HepG2 (cell line): ENCODE results near the gene DIP2C. TPM values are rescaled to one million over a fixed set of nuclear protein-coding genes. Genes with fewer than 3 reads are reported as not detected.

Experiments
- ATAC-seq: fragments of 200-7000 bp; cut with Tn5 transposase; 3 replicates; pipeline ENCODE4 v1.9.1; 2020; ENCODE audit warnings: mild to moderate bottlenecking, moderate library complexity
- BruUV-seq: library from RNA; stranded (reverse); fragments of 400-500 nt; replicated peaks from 2 replicates; lab custom pipeline; 2021; lab: Mats Ljungman, UMichigan
- CTCF ChIA-PET: fragments of 300-600 bp; formaldehyde crosslinking; extraction: SDS; loops from one replicate; lab custom pipeline; 2021; ENCODE audit warnings: low total read pairs, inconsistent platforms, low intra/inter-chr PET ratio; lab: Yijun Ruan, JAX
- POLR2A ChIA-PET: fragments of 350-600 bp; sonication (Branson Sonifier 250); formaldehyde crosslinking; loops from one replicate; lab custom pipeline; 2020; ENCODE audit warnings: antibody characterized with exemption, inconsistent platforms; lab: Yijun Ruan, JAX
- DNase-seq: peaks from one replicate; pipeline ENCODE4 v3.0.0-alpha.2; 2015; ENCODE audit warnings: low spot score
- FAIRE-seq: peaks from 3 replicates; lab custom pipeline; 2011; peaks lifted over from hg19 to GRCh38; lab: Jason Lieb, UNC
- H2AFZ ChIP-seq: one replicate; pipeline ENCODE4 v1.6.1; 2011; ENCODE audit warnings: low read length, inconsistent platforms
- H3K27ac ChIP-seq: fragments of 300-600 bp; 3 replicates; pipeline ENCODE4 v1.8.0; 2011; ENCODE audit warnings: mixed run types, mild to moderate bottlenecking, mixed read lengths, low read length, inconsistent platforms; ENCODE audit not compliant: insufficient read depth; ENCODE audit errors: extremely low read length
- H3K27me3 ChIP-seq, 2 experiments: fragments of 200-600 bp in 1 of 2; 2 replicates in 1 of 2; 3 replicates in 1 of 2; pipeline versions ENCODE4 v1.6.0 to v1.8.0; 2011; ENCODE audit warnings: low read length in 2 of 2, mild to moderate bottlenecking in 2 of 2, moderate library complexity in 2 of 2, inconsistent platforms in 1 of 2; ENCODE audit not compliant: insufficient read depth in 2 of 2, control insufficient read depth in 1 of 2
- H3K36me3 ChIP-seq, 2 experiments: fragments of 200-600 bp in 1 of 2; replicated peaks in 1 of 2; 2 replicates in 1 of 2; 3 replicates in 1 of 2; pipeline versions ENCODE4 v1.5.1 to v1.8.0; 2011; ENCODE audit warnings: low read length in 2 of 2, inconsistent platforms in 1 of 2; ENCODE audit not compliant: insufficient read depth in 2 of 2, control insufficient read depth in 1 of 2
- H3K4me1 ChIP-seq: 2 replicates; pipeline ENCODE4 v1.5.1; 2012; ENCODE audit warnings: low read length, inconsistent platforms; ENCODE audit not compliant: insufficient read depth
- H3K4me2 ChIP-seq: 2 replicates; pipeline ENCODE4 v1.6.0; 2011; ENCODE audit warnings: low read depth, low read length, inconsistent platforms
- H3K4me3 ChIP-seq, 3 experiments: fragments of 200-600 bp in 1 of 3; sonication (generic), shearing (Covaris generic) in 1 of 3; replicated peaks in 1 of 3; 2 replicates each; pipeline ENCODE4 v1.5.1; 2011 to 2016; ENCODE audit warnings: low read length in 3 of 3, inconsistent platforms in 2 of 3, low read depth in 2 of 3, mild to moderate bottlenecking in 2 of 3, control low read depth in 1 of 3, mixed read lengths in 1 of 3; ENCODE audit not compliant: insufficient read depth in 1 of 3
- H3K79me2 ChIP-seq: one replicate; pipeline ENCODE4 v1.6.1; 2011; ENCODE audit warnings: low read length, inconsistent platforms; ENCODE audit not compliant: insufficient read depth
- H3K9ac ChIP-seq: 2 replicates; pipeline ENCODE4 v1.6.0; 2011; ENCODE audit warnings: mild to moderate bottlenecking, low read depth, low read length, inconsistent platforms; ENCODE audit not compliant: insufficient read depth
- H3K9me3 ChIP-seq: 2 replicates; pipeline ENCODE4 v1.5.1; 2012; ENCODE audit warnings: mild to moderate bottlenecking, low read length
- H4K20me1 ChIP-seq: 2 replicates; pipeline ENCODE4 v1.6.0; 2011; ENCODE audit warnings: inconsistent platforms, mild to moderate bottlenecking, low read length, moderate library complexity; ENCODE audit not compliant: insufficient read depth
- AKAP8 ChIP-seq: sonication (generic); formaldehyde crosslinking; IDR thresholded peaks from 2 replicates; pipeline ENCODE4 v1.5.1; 2020; ENCODE audit warnings: mild to moderate bottlenecking, missing genetic modification reagents
- CBX5 ChIP-seq: sonication (generic); formaldehyde crosslinking; IDR thresholded peaks from 2 replicates; pipeline ENCODE4 v1.4.0; 2020; ENCODE audit warnings: missing genetic modification reagents, borderline replicate concordance
- ISL2 ChIP-seq: sonication (generic); formaldehyde crosslinking; IDR thresholded peaks from 2 replicates; pipeline ENCODE4 v1.5.0; 2020; ENCODE audit warnings: missing genetic modification reagents
- SMYD3 ChIP-seq: sonication (generic); formaldehyde crosslinking; IDR thresholded peaks from 2 replicates; pipeline ENCODE4 v1.8.1; 2023; ENCODE audit warnings: mild to moderate bottlenecking, missing genetic modification reagents
- ZNF333 ChIP-seq: sonication (generic); formaldehyde crosslinking; IDR thresholded peaks from 2 replicates; pipeline ENCODE4 v1.4.0; 2020; ENCODE audit warnings: mild to moderate bottlenecking, missing genetic modification reagents, borderline replicate concordance
- WGBS: methylation state at CpG from one replicate; pipeline ENCODE4 v1.1.6; 2017; ENCODE audit warnings: low lambda C conversion rate; 5-methylcytosine and 5-hydroxymethylcytosine counted together
- in situ Hi-C: cut with HindIII; loops from 2 replicates; pipeline ENCODE4 v1.10.0; 2017; ENCODE audit warnings: low pct_unique_long_range_greater_than_20kb; ENCODE audit not compliant: extremely low pct_ligation_motif_present
- intact Hi-C: fragments of 100-400 bp; cut with micrococcal nuclease; formaldehyde crosslinking; loops from one replicate; pipeline ENCODE4 v1.10.0; 2022; ENCODE audit not compliant: unreplicated experiment
- polyA plus RNA-seq, 8 experiments: library from polyadenylated mRNA; depleted of rRNA in 3 of 8; stranded (reverse) in 7 of 8; unstranded in 1 of 8; fragments of >200 nt; fragmentation: Illumina TruSeq in 4 of 8; extraction: Trizol in 4 of 8; gene quantifications; 2 replicates each; pipeline versions ENCODE4 v1.2.1 to v1.2.3, GENCODE V29; 2011 to 2016; ENCODE audit warnings: low read depth in 4 of 8, missing spikeins in 1 of 8, mixed read lengths in 1 of 8; ENCODE audit not compliant: insufficient read depth in 1 of 8
- total RNA-seq, 5 experiments: library from RNA; depleted of rRNA; stranded (reverse); fragments of >200 nt; fragmentation: Illumina TruSeq; extraction: Trizol; gene quantifications; 2 replicates each; pipeline ENCODE4 v1.2.3, GENCODE V29; 2016; ENCODE audit warnings: low read depth in 1 of 5
- TF ChIP-seq, protein P1 (sequence below): sonication (generic); formaldehyde crosslinking; IDR thresholded peaks from 2 replicates; pipeline ENCODE4 v1.5.0; 2020; ENCODE audit warnings: mild to moderate bottlenecking, missing genetic modification reagents, borderline replicate concordance

The DIP2C gene
- total and polyA plus RNA-seq, 2 of the 13 experiments (the other 11 are each of a cell fraction or from before 2014, with no cell fraction given) = 2.2 to 2.7 TPM

DNA sequence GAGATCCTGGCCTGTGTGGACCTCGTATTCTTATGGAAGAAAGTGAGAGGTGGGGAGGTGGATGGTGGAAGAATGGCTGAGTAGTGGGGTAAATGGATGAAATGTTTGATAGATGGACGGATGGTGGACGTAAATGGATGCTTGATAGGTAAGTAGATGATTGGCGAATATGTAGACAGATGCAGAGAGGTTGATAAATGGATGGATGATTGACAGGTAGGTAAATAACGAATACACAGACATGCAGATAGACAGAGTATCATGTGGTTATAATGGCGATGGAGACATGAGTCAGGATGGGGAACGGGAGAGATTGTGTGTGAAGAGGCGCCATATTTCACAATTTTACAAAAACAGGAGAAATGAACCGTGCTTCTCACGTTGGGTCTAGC lies 219.5 kb downstream of the DIP2C start:
- DNase-seq (no peak), FAIRE-seq (no peak), ATAC-seq (no peak)
- Histone ChIP-seq H4K20me1 (no peaks in the 10 kb centered on the region), H3K4me1 (no peaks in the 10 kb centered on the region), H2AFZ (no peak overlapping the region), H3K4me2 (no peak overlapping the region), H3K9ac (no peak overlapping the region), H3K79me2 (no peaks in the 10 kb centered on the region), H3K9me3 (no peaks in the 10 kb centered on the region), H3K4me3 (no peak overlapping the region), H3K27ac (no peak overlapping the region), H3K27me3 (no peaks in the 10 kb centered on the region), H3K36me3 (peaks cover 2 to 4% of the 10 kb centered on the region in 2 experiments; a peak in 1 of 5 replicates)
- in situ Hi-C loops = no loop called here
- WGBS = 94% methylated on average over 10 of the region's 10 CpGs
- TF ChIP-seq, protein P1, sequence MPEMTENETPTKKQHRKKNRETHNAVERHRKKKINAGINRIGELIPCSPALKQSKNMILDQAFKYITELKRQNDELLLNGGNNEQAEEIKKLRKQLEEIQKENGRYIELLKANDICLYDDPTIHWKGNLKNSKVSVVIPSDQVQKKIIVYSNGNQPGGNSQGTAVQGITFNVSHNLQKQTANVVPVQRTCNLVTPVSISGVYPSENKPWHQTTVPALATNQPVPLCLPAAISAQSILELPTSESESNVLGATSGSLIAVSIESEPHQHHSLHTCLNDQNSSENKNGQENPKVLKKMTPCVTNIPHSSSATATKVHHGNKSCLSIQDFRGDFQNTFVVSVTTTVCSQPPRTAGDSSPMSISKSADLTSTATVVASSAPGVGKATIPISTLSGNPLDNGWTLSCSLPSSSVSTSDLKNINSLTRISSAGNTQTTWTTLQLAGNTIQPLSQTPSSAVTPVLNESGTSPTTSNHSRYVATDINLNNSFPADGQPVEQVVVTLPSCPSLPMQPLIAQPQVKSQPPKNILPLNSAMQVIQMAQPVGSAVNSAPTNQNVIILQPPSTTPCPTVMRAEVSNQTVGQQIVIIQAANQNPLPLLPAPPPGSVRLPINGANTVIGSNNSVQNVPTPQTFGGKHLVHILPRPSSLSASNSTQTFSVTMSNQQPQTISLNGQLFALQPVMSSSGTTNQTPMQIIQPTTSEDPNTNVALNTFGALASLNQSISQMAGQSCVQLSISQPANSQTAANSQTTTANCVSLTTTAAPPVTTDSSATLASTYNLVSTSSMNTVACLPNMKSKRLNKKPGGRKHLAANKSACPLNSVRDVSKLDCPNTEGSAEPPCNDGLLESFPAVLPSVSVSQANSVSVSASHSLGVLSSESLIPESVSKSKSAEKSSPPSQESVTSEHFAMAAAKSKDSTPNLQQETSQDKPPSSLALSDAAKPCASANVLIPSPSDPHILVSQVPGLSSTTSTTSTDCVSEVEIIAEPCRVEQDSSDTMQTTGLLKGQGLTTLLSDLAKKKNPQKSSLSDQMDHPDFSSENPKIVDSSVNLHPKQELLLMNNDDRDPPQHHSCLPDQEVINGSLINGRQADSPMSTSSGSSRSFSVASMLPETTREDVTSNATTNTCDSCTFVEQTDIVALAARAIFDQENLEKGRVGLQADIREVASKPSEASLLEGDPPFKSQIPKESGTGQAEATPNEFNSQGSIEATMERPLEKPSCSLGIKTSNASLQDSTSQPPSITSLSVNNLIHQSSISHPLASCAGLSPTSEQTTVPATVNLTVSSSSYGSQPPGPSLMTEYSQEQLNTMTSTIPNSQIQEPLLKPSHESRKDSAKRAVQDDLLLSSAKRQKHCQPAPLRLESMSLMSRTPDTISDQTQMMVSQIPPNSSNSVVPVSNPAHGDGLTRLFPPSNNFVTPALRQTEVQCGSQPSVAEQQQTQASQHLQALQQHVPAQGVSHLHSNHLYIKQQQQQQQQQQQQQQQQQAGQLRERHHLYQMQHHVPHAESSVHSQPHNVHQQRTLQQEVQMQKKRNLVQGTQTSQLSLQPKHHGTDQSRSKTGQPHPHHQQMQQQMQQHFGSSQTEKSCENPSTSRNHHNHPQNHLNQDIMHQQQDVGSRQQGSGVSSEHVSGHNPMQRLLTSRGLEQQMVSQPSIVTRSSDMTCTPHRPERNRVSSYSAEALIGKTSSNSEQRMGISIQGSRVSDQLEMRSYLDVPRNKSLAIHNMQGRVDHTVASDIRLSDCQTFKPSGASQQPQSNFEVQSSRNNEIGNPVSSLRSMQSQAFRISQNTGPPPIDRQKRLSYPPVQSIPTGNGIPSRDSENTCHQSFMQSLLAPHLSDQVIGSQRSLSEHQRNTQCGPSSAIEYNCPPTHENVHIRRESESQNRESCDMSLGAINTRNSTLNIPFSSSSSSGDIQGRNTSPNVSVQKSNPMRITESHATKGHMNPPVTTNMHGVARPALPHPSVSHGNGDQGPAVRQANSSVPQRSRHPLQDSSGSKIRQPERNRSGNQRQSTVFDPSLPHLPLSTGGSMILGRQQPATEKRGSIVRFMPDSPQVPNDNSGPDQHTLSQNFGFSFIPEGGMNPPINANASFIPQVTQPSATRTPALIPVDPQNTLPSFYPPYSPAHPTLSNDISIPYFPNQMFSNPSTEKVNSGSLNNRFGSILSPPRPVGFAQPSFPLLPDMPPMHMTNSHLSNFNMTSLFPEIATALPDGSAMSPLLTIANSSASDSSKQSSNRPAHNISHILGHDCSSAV (CRISPR knock-in tag) = no peak
- no peak for TF ChIP-seq SMYD3 (CRISPR knock-in tag)
- TF ChIP-seq CBX5 (CRISPR knock-in tag) = no peak
- no peak for TF ChIP-seq AKAP8 (CRISPR knock-in tag)
- TF ChIP-seq ISL2 (CRISPR knock-in tag) = no peak
- no peak for TF ChIP-seq ZNF333 (CRISPR knock-in tag)
- intact Hi-C loops = no loop called here
- no TSS peak for BruUV-seq
- ChIA-PET CTCF (no interaction called here), POLR2A (no interaction called here)
